OCI-LY7 (cell line): ENCODE measurements around the gene ATXN10. TPM values are rescaled to one million over a fixed set of nuclear protein-coding genes. Genes with fewer than 3 reads are reported as not detected.

Source experiments
- BruUV-seq: library from RNA; stranded (reverse); fragments of 400-500 nt; replicated peaks from 2 replicates; lab custom pipeline; 2021; lab: Mats Ljungman, UMichigan
- CTCF ChIA-PET: fragments of 300-600 bp; sonication (Branson Sonifier 250); formaldehyde crosslinking; loops from one replicate; lab custom pipeline; 2022; ENCODE audit warnings: antibody characterized with exemption; ENCODE audit not compliant: unreplicated experiment; lab: Charles Lee
- POLR2A ChIA-PET: fragments of 300-600 bp; sonication (Branson Sonifier 250); formaldehyde crosslinking; loops from one replicate; lab custom pipeline; 2022; ENCODE audit warnings: antibody characterized with exemption; lab: Charles Lee
- DNase-seq: peaks from one replicate; pipeline ENCODE4 v3.0.0-alpha.2; 2015; ENCODE audit warnings: low spot score
- H2AFZ ChIP-seq: fragments of 200-600 bp; sonication (generic), shearing (Covaris generic); 2 replicates; pipeline ENCODE4 v1.6.1; 2014; ENCODE audit warnings: mild to moderate bottlenecking, antibody characterized with exemption, low read length, moderate library complexity
- H3K27ac ChIP-seq: fragments of 200-600 bp; sonication (generic); 2 replicates; pipeline ENCODE4 v1.5.1; 2014; ENCODE audit warnings: mixed run types, low read depth, mild to moderate bottlenecking, moderate library complexity, low read length, inconsistent platforms; ENCODE audit not compliant: poor library complexity, severe bottlenecking
- H3K36me3 ChIP-seq: fragments of 200-600 bp; sonication (generic); 2 replicates; pipeline ENCODE4 v1.6.1; 2014; ENCODE audit warnings: mild to moderate bottlenecking, antibody characterized with exemption, low read length, moderate library complexity, mixed read lengths; ENCODE audit not compliant: insufficient read depth
- H3K4me1 ChIP-seq: fragments of 200-600 bp; sonication (generic); 2 replicates; pipeline ENCODE4 v1.5.1; 2014; ENCODE audit warnings: mild to moderate bottlenecking, low read length; ENCODE audit not compliant: insufficient read depth, poor library complexity, severe bottlenecking
- H3K4me2 ChIP-seq: fragments of 200-600 bp; sonication (generic); 2 replicates; pipeline ENCODE4 v1.6.1; 2014; ENCODE audit warnings: mild to moderate bottlenecking, low read length
- H3K4me3 ChIP-seq: fragments of 200-600 bp; sonication (generic); 2 replicates; pipeline ENCODE4 v1.5.1; 2014; ENCODE audit warnings: mild to moderate bottlenecking, low read depth, low read length; ENCODE audit not compliant: poor library complexity, severe bottlenecking
- H3K79me2 ChIP-seq: fragments of 200-600 bp; sonication (generic); 2 replicates; pipeline ENCODE4 v1.6.1; 2016; ENCODE audit warnings: low read depth, mild to moderate bottlenecking, low read length, moderate library complexity, mixed read lengths; ENCODE audit not compliant: insufficient read depth
- H3K9me2 ChIP-seq: fragments of 200-600 bp; sonication (generic); 2 replicates; pipeline ENCODE4 v1.6.1; 2016; ENCODE audit warnings: mild to moderate bottlenecking, low read length, mixed read lengths; ENCODE audit not compliant: insufficient read depth
- H3K9me3 ChIP-seq: fragments of 200-600 bp; sonication (generic); 2 replicates; pipeline ENCODE4 v1.6.1; 2014; ENCODE audit warnings: mild to moderate bottlenecking, mixed run types, low read length, mixed read lengths
- H4K20me1 ChIP-seq: fragments of 200-600 bp; sonication (generic); 2 replicates; pipeline ENCODE4 v1.6.1; 2014; ENCODE audit warnings: mild to moderate bottlenecking, antibody characterized with exemption, low read length, moderate library complexity, mixed read lengths; ENCODE audit not compliant: insufficient read depth
- CTCF ChIP-seq: fragments of 200-600 bp; sonication (generic); conservative IDR thresholded peaks from 2 replicates; pipeline ENCODE4 v1.5.1; 2014; ENCODE audit warnings: mild to moderate bottlenecking, antibody characterized with exemption, low read length, moderate library complexity, mixed read lengths
- EZH2phosphoT487 ChIP-seq: fragments of 200-600 bp; sonication (generic); IDR thresholded peaks from 2 replicates; pipeline ENCODE4 v1.6.1; 2018; ENCODE audit warnings: low read depth, borderline replicate concordance, mild to moderate bottlenecking, mixed run types, antibody characterized with exemption, low read length, moderate library complexity, mixed read lengths
- intact Hi-C: fragments of 100-400 bp; cut with micrococcal nuclease; formaldehyde crosslinking; loops from one replicate; pipeline ENCODE4 v1.10.0; 2022; ENCODE audit not compliant: unreplicated experiment
- total RNA-seq, 2 experiments: library from RNA; depleted of rRNA in 1 of 2; stranded (reverse); fragments of >200 nt in 1 of 2; shearing (Covaris generic) in 1 of 2; gene quantifications; 2 replicates each; pipeline ENCODE4 v1.2.3, GENCODE V29; 2014 to 2022

Gene ATXN10
- total RNA-seq, 2 experiments from 2014 or later = 66.1 to 197 TPM

- H2AFZ ChIP-seq = no peak overlapping the region
- H3K79me2 ChIP-seq = no peaks in the 10 kb centered on the region
- H3K4me2 ChIP-seq = no peak overlapping the region
- H4K20me1 ChIP-seq = no peaks in the 10 kb centered on the region
- H3K9me2 ChIP-seq = no peaks in the 10 kb centered on the region
- POLR2A ChIA-PET = no interaction called here
- BruUV-seq = no TSS peak
- intact Hi-C loops = loop anchor here (10.0 kb wide), 1 partner anchor 264 kb away; no protein-coding TSS in a partner anchor
- H3K36me3 ChIP-seq = peaks cover 18% of the 10 kb centered on the region; the same call in 1 of the 2 replicates
- no peak for DNase-seq
- H3K9me3 ChIP-seq = no peaks in the 10 kb centered on the region
- no peaks in the 10 kb centered on the region for H3K4me1 ChIP-seq
- no peak for TF ChIP-seq CTCF
- no peak for TF ChIP-seq EZH2phosphoT487
- CTCF ChIA-PET = no interaction called here
- no peak overlapping the region for H3K4me3 ChIP-seq
- no peak overlapping the region for H3K27ac ChIP-seq
Observed at GRCh38 chr22:45838305-45838887, 166.8 kb downstream of the ATXN10 start.

- no peaks in the 10 kb centered on the region for H3K79me2 ChIP-seq
- ChIA-PET POLR2A (no interaction called here), CTCF (no interaction called here)
- H3K27ac ChIP-seq = no peak overlapping the region
- no peaks in the 10 kb centered on the region for H4K20me1 ChIP-seq
- no TSS peak for BruUV-seq
- H3K9me2 ChIP-seq = no peaks in the 10 kb centered on the region
- no peak overlapping the region for H2AFZ ChIP-seq
- H3K36me3 ChIP-seq = peaks cover 31% of the 10 kb centered on the region; the same call in 1 of the 2 replicates
- H3K4me2 ChIP-seq = no peak overlapping the region
- no peaks in the 10 kb centered on the region for H3K9me3 ChIP-seq
- no peak overlapping the region for H3K4me3 ChIP-seq
- intact Hi-C loops = no loop called here
- no peak for DNase-seq
- no peaks in the 10 kb centered on the region for H3K4me1 ChIP-seq
- no peak for TF ChIP-seq CTCF
- TF ChIP-seq EZH2phosphoT487 = no peak
Observed at GRCh38 chr22:45840483-45840882, 168.8 kb downstream of the ATXN10 start.

- H4K20me1 ChIP-seq = no peaks in the 10 kb centered on the region
- no peaks in the 10 kb centered on the region for H3K9me3 ChIP-seq
- H3K4me3 ChIP-seq = no peak overlapping the region
- H3K4me1 ChIP-seq = no peaks in the 10 kb centered on the region
- no peak overlapping the region for H3K27ac ChIP-seq
- BruUV-seq = no TSS peak
- POLR2A ChIA-PET = no interaction called here
- peaks cover 35% of the 10 kb centered on the region for H3K36me3 ChIP-seq
- no peak for DNase-seq
- intact Hi-C loops = no loop called here
- no peak overlapping the region for H2AFZ ChIP-seq
- no peak for TF ChIP-seq CTCF
- no peak for TF ChIP-seq EZH2phosphoT487
- no peak overlapping the region for H3K4me2 ChIP-seq
- H3K9me2 ChIP-seq = no peaks in the 10 kb centered on the region
- H3K79me2 ChIP-seq = no peaks in the 10 kb centered on the region
- CTCF ChIA-PET = no interaction called here
Observed at GRCh38 chr22:45842291-45842991, 170.8 kb downstream of the ATXN10 start.
